GM23248 (cell line): ENCODE results near the gene CLCN4. TPM values are rescaled to one million over a fixed set of nuclear protein-coding genes. Genes with fewer than 3 reads are reported as not detected.

Experiments
- DNase-seq: peaks from one replicate; pipeline ENCODE4 v3.0.0-alpha.2; 2015
- H2AFZ ChIP-seq: fragments of 200-600 bp; sonication (generic); 2 replicates; pipeline ENCODE4 v1.6.1; 2016; ENCODE audit warnings: antibody characterized with exemption
- H3F3A ChIP-seq: fragments of 200-600 bp; sonication (generic); 2 replicates; pipeline ENCODE4 v1.6.1; 2016; ENCODE audit warnings: mild to moderate bottlenecking, antibody characterized with exemption, mixed run types; ENCODE audit not compliant: insufficient read depth
- H3K27ac ChIP-seq: fragments of 200-600 bp; sonication (generic); 2 replicates; pipeline ENCODE4 v1.5.1; 2016; ENCODE audit warnings: mild to moderate bottlenecking
- H3K27me3 ChIP-seq: fragments of 200-600 bp; sonication (generic); replicated peaks from 2 replicates; pipeline ENCODE4 v1.6.1; 2016; ENCODE audit warnings: mild to moderate bottlenecking; ENCODE audit not compliant: insufficient read depth
- H3K36me3 ChIP-seq: fragments of 200-600 bp; sonication (generic); 2 replicates; pipeline ENCODE4 v1.6.1; 2016; ENCODE audit warnings: low read depth, mild to moderate bottlenecking
- H3K4me1 ChIP-seq: fragments of 200-600 bp; sonication (generic); 2 replicates; pipeline ENCODE4 v1.6.1; 2016; ENCODE audit warnings: mild to moderate bottlenecking; ENCODE audit not compliant: insufficient read depth
- H3K4me2 ChIP-seq: fragments of 200-600 bp; sonication (generic); one replicate; pipeline ENCODE4 v1.6.1; 2016; ENCODE audit warnings: mild to moderate bottlenecking; ENCODE audit not compliant: unreplicated experiment
- H3K4me3 ChIP-seq: fragments of 200-600 bp; sonication (generic); 2 replicates; pipeline ENCODE4 v1.5.1; 2016; ENCODE audit warnings: mild to moderate bottlenecking
- H3K79me2 ChIP-seq: fragments of 200-600 bp; sonication (generic); 2 replicates; pipeline ENCODE4 v1.6.1; 2016; ENCODE audit warnings: mild to moderate bottlenecking; ENCODE audit not compliant: insufficient read depth
- H3K9ac ChIP-seq: fragments of 200-600 bp; sonication (generic); 2 replicates; pipeline ENCODE4 v1.6.1; 2016; ENCODE audit warnings: mild to moderate bottlenecking
- H3K9me2 ChIP-seq: fragments of 200-600 bp; sonication (generic); 2 replicates; pipeline ENCODE4 v1.6.1; 2016; ENCODE audit warnings: mixed run types, mild to moderate bottlenecking, moderate library complexity; ENCODE audit not compliant: insufficient read depth
- H3K9me3 ChIP-seq: fragments of 200-600 bp; sonication (generic); one replicate; pipeline ENCODE4 v1.6.1; 2017; ENCODE audit warnings: low read depth
- H4K20me1 ChIP-seq: fragments of 200-600 bp; sonication (generic); 2 replicates; pipeline ENCODE4 v1.6.0; 2016; ENCODE audit not compliant: insufficient read depth
- EZH2 ChIP-seq: fragments of 200-600 bp; sonication (generic); IDR thresholded peaks from 2 replicates; pipeline ENCODE4 v1.6.1; 2018; ENCODE audit warnings: antibody characterized with exemption, mild to moderate bottlenecking; ENCODE audit not compliant: insufficient read depth, poor library complexity, severe bottlenecking
- EZH2phosphoT487 ChIP-seq: fragments of 200-600 bp; sonication (generic); IDR thresholded peaks from 2 replicates; pipeline ENCODE4 v1.6.1; 2018; ENCODE audit warnings: antibody characterized with exemption, moderate library complexity, mild to moderate bottlenecking, low read depth; ENCODE audit not compliant: insufficient read depth
- WGBS, 2 experiments: methylation state at CpG; one replicate each; pipeline ENCODE4 v1.1.6; 2015 to 2017; ENCODE audit warnings: low lambda C conversion rate in 2 of 2, low coverage in 1 of 2; ENCODE audit errors: missing lambda C conversion rate in 2 of 2; 5-methylcytosine and 5-hydroxymethylcytosine counted together
- in situ Hi-C: fragments of 300-500 bp; cut with MboI; formaldehyde crosslinking; loops from 2 replicates; pipeline ENCODE4 v1.15.0; 2020
- polyA plus RNA-seq: library from polyadenylated mRNA; unstranded; fragments of >200 nt; fragmentation: Nextera tagmentation; extraction: Ambion mirVana; gene quantifications from 2 replicates; pipeline ENCODE4 v1.2.1, GENCODE V29; 2016
- total RNA-seq: library from RNA; depleted of rRNA; stranded (reverse); fragments of >200 nt; shearing (Covaris generic); gene quantifications from 2 replicates; pipeline ENCODE4 v1.2.3, GENCODE V29; 2014

The CLCN4 gene
- total and polyA plus RNA-seq, 2 experiments from 2014 or later: 0.29 to 0.97 TPM

GRCh38 chrX:10143071-10143983 lies 13.4 kb upstream of the CLCN4 start:
- no peak for DNase-seq
- no peaks in the 10 kb centered on the region for H4K20me1 ChIP-seq
- no peaks in the 10 kb centered on the region for H3K9me3 ChIP-seq
- TF ChIP-seq EZH2: no peak
- TF ChIP-seq EZH2phosphoT487: no peak
- 98 to 100% methylated on average over 9 to 11 of the region's 12 CpGs for WGBS, 2 experiments
- no peaks in the 10 kb centered on the region for H3K27me3 ChIP-seq
- no peaks in the 10 kb centered on the region for H3K79me2 ChIP-seq
- no peaks in the 10 kb centered on the region for H3K9me2 ChIP-seq
- no peak overlapping the region for H3K27ac ChIP-seq
- no peak overlapping the region for H2AFZ ChIP-seq
- H3K9ac ChIP-seq: no peak overlapping the region
- H3K4me3 ChIP-seq: no peak overlapping the region
- H3K36me3 ChIP-seq: no peaks in the 10 kb centered on the region
- no peak overlapping the region for H3K4me2 ChIP-seq
- in situ Hi-C loops: no loop called here
- H3F3A ChIP-seq: no peaks in the 10 kb centered on the region
- H3K4me1 ChIP-seq: no peaks in the 10 kb centered on the region

GRCh38 chrX:10146346-10146745 lies 10.4 kb upstream of the CLCN4 start:
- no peaks in the 10 kb centered on the region for H3K27me3 ChIP-seq
- in situ Hi-C loops: no loop called here
- WGBS, 2 experiments: 64 to 65% methylated on average over 10 of the region's 10 CpGs
- no peaks in the 10 kb centered on the region for H3K4me1 ChIP-seq
- no peaks in the 10 kb centered on the region for H3K36me3 ChIP-seq
- H3K4me3 ChIP-seq: no peak overlapping the region
- no peak overlapping the region for H2AFZ ChIP-seq
- H3K9me3 ChIP-seq: no peaks in the 10 kb centered on the region
- H4K20me1 ChIP-seq: no peaks in the 10 kb centered on the region
- no peak for DNase-seq
- no peak overlapping the region for H3K9ac ChIP-seq
- no peaks in the 10 kb centered on the region for H3K79me2 ChIP-seq
- no peaks in the 10 kb centered on the region for H3F3A ChIP-seq
- no peak overlapping the region for H3K4me2 ChIP-seq
- TF ChIP-seq EZH2: no peak
- no peak for TF ChIP-seq EZH2phosphoT487
- H3K9me2 ChIP-seq: no peaks in the 10 kb centered on the region
- no peak overlapping the region for H3K27ac ChIP-seq

DNA sequence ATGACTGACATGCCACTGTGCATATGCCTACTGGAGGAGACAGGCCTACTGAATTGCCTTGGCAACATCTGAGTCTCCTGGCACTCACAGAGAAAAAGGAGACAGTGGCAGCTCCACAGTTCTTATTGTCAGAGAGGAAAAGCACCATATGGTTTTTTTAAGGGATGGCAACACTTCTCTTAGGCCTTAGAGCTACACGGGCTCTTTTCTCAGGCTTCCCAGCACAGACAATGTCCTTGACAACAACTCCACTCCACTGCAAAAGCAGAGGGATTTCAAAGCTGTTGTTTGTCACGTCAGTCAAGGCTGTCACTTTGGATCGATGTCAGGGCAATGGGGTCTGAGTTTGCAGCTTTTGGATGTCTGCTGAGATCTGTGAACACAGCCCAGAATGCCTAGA lies 4.7 kb upstream of the CLCN4 start:
- DNase-seq: no peak
- no peak for TF ChIP-seq EZH2
- TF ChIP-seq EZH2phosphoT487: no peak
- no peaks in the 10 kb centered on the region for H3K9me3 ChIP-seq
- no peak overlapping the region for H3K4me3 ChIP-seq
- H3K4me1 ChIP-seq: peaks cover 9% of the 10 kb centered on the region; the same call in 1 of the 2 replicates
- no peak overlapping the region for H3K4me2 ChIP-seq
- no peaks in the 10 kb centered on the region for H3K27me3 ChIP-seq
- in situ Hi-C loops: no loop called here
- H4K20me1 ChIP-seq: no peaks in the 10 kb centered on the region
- no peak overlapping the region for H3K9ac ChIP-seq
- H3F3A ChIP-seq: no peaks in the 10 kb centered on the region
- no peaks in the 10 kb centered on the region for H3K36me3 ChIP-seq
- no peaks in the 10 kb centered on the region for H3K79me2 ChIP-seq
- no peak overlapping the region for H3K27ac ChIP-seq
- H3K9me2 ChIP-seq: no peaks in the 10 kb centered on the region
- 27 to 44% methylated on average over 3 of the region's 3 CpGs for WGBS, 2 experiments
- no peak overlapping the region for H2AFZ ChIP-seq

DNA sequence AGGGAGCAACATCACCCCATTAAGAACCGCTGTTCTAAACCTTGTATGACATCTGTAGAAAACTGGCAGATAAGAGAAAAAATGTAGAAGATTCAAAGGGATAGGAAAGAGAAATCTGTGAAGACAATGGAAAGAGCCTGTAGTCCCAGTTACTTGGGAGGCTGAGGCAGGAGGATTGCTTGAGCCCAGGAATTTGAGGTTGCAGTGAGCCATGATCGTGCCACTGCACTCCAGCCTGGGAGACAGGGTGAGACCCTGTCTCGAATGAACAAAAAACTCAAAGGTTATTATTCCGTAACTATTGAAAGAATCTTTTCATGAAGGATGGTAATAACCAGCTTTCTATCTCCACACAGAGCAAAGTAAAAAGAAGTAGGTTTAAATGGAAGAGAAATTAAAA lies 1.6 kb upstream of the CLCN4 start:
- Histone ChIP-seq H2AFZ (no peak overlapping the region), H3K4me2 (no peak overlapping the region), H3K79me2 (no peaks in the 10 kb centered on the region), H3K4me3 (no peak overlapping the region), H3K27me3 (no peaks in the 10 kb centered on the region), H3K9me3 (no peaks in the 10 kb centered on the region), H3K9me2 (no peaks in the 10 kb centered on the region), H3K36me3 (no peaks in the 10 kb centered on the region), H3F3A (peaks cover 8% of the 10 kb centered on the region), H3K9ac (no peak overlapping the region), H4K20me1 (no peaks in the 10 kb centered on the region), H3K27ac (no peak overlapping the region), H3K4me1 (peaks cover 18% of the 10 kb centered on the region)
- in situ Hi-C loops: no loop called here
- 77 to 84% methylated on average over 4 of the region's 4 CpGs for WGBS, 2 experiments
- DNase-seq: no peak
- TF ChIP-seq EZH2phosphoT487 (no peak), EZH2 (no peak)
